ENCODE results near the gene ARHGEF4.

The ARHGEF4 gene

GRCh38 chr2:130874512-130874911 is 37.8 kb downstream of the ARHGEF4 start:
- DNase-seq (ENCODE audit: low read depth), result no peak
- H3K4me3 ChIP-seq (ENCODE audit: control insufficient read depth, low read depth, low read length), result no peak overlapping the region
- TF ChIP-seq, protein P1, sequence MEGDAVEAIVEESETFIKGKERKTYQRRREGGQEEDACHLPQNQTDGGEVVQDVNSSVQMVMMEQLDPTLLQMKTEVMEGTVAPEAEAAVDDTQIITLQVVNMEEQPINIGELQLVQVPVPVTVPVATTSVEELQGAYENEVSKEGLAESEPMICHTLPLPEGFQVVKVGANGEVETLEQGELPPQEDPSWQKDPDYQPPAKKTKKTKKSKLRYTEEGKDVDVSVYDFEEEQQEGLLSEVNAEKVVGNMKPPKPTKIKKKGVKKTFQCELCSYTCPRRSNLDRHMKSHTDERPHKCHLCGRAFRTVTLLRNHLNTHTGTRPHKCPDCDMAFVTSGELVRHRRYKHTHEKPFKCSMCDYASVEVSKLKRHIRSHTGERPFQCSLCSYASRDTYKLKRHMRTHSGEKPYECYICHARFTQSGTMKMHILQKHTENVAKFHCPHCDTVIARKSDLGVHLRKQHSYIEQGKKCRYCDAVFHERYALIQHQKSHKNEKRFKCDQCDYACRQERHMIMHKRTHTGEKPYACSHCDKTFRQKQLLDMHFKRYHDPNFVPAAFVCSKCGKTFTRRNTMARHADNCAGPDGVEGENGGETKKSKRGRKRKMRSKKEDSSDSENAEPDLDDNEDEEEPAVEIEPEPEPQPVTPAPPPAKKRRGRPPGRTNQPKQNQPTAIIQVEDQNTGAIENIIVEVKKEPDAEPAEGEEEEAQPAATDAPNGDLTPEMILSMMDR (conservative IDR thresholded peaks at IDR 0.05; ENCODE audit: control insufficient read depth, insufficient read depth, low read depth, low read length), result no peak

GRCh38 chr2:130875935-130876334 is 39.2 kb downstream of the ARHGEF4 start:
- no peak for DNase-seq (ENCODE audit: low read depth)
- H3K4me3 ChIP-seq (ENCODE audit: control insufficient read depth, low read depth, low read length), result no peak overlapping the region
- TF ChIP-seq, protein P1 (conservative IDR thresholded peaks at IDR 0.05; ENCODE audit: control insufficient read depth, insufficient read depth, low read depth, low read length), result no peak

GRCh38 chr2:130877258-130877657 is 40.5 kb downstream of the ARHGEF4 start:
- TF ChIP-seq, protein P1 (conservative IDR thresholded peaks at IDR 0.05; ENCODE audit: control insufficient read depth, insufficient read depth, low read depth, low read length), result no peak
- no peak overlapping the region for H3K4me3 ChIP-seq (ENCODE audit: control insufficient read depth, low read depth, low read length)
- no peak for DNase-seq (ENCODE audit: low read depth)

- TF ChIP-seq, protein P1 (conservative IDR thresholded peaks at IDR 0.05; ENCODE audit: control insufficient read depth, insufficient read depth, low read depth, low read length), result no peak
- no peak overlapping the region for H3K4me3 ChIP-seq (ENCODE audit: control insufficient read depth, low read depth, low read length)
- no peak for DNase-seq (ENCODE audit: low read depth)
These were observed 41.6 kb downstream of the ARHGEF4 start for GRCh38 chr2:130878316-130878715.

DNA sequence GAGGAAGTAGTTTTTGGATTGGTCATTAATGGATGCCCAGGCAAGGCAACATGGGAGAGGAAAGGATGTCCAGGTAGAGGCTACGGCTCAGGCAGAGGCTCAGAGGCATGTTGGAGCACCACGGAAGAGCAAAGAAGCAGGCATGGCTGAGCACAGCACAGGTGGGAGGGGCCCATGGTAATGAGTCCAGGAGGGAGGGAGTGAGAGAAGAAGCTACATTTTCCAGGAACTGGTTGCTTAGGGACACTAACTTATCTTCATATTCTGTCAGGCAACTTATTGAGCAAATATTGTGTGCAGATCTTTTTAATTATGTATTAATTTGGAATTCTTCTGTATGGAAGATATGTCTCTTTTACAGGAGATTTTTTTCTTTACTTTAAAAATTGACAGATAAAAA is 42.2 kb downstream of the ARHGEF4 start:
- no peak for DNase-seq (ENCODE audit: low read depth)
- no peak overlapping the region for H3K4me3 ChIP-seq (ENCODE audit: control insufficient read depth, low read depth, low read length)
- TF ChIP-seq, protein P1 (conservative IDR thresholded peaks at IDR 0.05; ENCODE audit: control insufficient read depth, insufficient read depth, low read depth, low read length), result no peak

DNA sequence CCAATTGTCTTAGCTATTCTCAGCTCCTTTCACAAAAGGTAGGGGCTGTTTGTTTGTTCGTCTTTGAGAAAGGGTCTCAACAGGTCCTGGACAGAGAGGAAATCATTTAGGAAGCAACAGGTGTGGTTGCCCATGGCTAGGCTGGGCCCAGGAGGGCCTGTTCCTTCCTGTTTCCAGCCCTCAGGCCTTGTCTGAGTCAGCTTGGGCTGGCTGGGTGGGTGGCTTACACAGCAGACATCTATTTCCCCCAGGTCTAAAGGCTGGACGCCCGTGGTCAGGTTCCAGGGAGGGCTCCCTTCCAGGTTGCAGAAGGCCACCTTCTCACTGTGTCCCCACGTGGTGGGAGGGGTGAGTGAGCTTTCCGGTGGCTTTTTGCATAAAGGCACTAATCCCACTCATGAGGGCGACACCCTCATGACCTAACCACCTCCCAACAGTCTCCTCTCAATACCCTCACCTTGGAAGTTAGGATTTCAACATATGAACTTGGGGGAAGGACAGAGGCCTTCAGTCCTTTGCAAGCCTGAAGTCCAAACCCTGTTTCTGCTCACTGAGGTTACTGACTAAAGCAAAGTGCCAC is 45.5 kb downstream of the ARHGEF4 start:
- H3K4me3 ChIP-seq (ENCODE audit: control insufficient read depth, low read depth, low read length), result no peak overlapping the region
- TF ChIP-seq, protein P1 (conservative IDR thresholded peaks at IDR 0.05; ENCODE audit: control insufficient read depth, insufficient read depth, low read depth, low read length), result no peak
- DNase-seq (ENCODE audit: low read depth), result no peak

GRCh38 chr2:130882991-130883390 is 46.3 kb downstream of the ARHGEF4 start:
- no peak overlapping the region for H3K4me3 ChIP-seq (ENCODE audit: control insufficient read depth, low read depth, low read length)
- DNase-seq (ENCODE audit: low read depth), result no peak
- TF ChIP-seq, protein P1 (conservative IDR thresholded peaks at IDR 0.05; ENCODE audit: control insufficient read depth, insufficient read depth, low read depth, low read length), result no peak

Data from fibroblast of mammary gland (primary cell).